ENCODE results near the gene DUSP5. TPM values are rescaled to one million over a fixed set of nuclear protein-coding genes. Genes with fewer than 3 reads are reported as not detected.

Gene DUSP5
- total and polyA plus RNA-seq, 2 of the 4 experiments (the other 2 are of a cell fraction), result 42.1 to 48.1 TPM

- 100% methylated on average over 1 of the region's 4 CpGs; no CpG with 5 or more reads in 1 of the 2 experiments for WGBS, 2 experiments (ENCODE audit: extremely low coverage in 2 of 2, insufficient read length in 1 of 2)
- no peak overlapping the region; the same call in 1 of the 2 replicates for H2BK20ac ChIP-seq (ENCODE audit: low read depth, low read length)
- H4K5ac ChIP-seq (ENCODE audit: low read depth, low read length), result no peak overlapping the region
- intact Hi-C loops (cut with micrococcal nuclease), result no loop called here
- H4K8ac ChIP-seq (ENCODE audit: low read depth in 2 of 2, low read length in 2 of 2), result no peak overlapping the region
- TF ChIP-seq USF2 (IDR thresholded peaks at IDR 0.05; ENCODE audit: low read depth, low read length) (no peak), NFE2L2 (IDR thresholded peaks at IDR 0.05; ENCODE audit: low read depth, low read length) (no peak), CEBPB (IDR thresholded peaks at IDR 0.05; ENCODE audit: low read depth, low read length) (no peak), MAZ (IDR thresholded peaks at IDR 0.05; ENCODE audit: borderline replicate concordance, low read depth, low read length) (no peak), MAFK (IDR thresholded peaks at IDR 0.05; ENCODE audit: low read depth, low read length) (no peak), RFX5 (IDR thresholded peaks at IDR 0.05; ENCODE audit: low read depth, low read length) (no peak), BHLHE40 (IDR thresholded peaks at IDR 0.05; ENCODE audit: low read depth, low read length) (no peak), POLR2A (IDR thresholded peaks at IDR 0.05; ENCODE audit: low read depth, low read length) (no peak), SMC3 (IDR thresholded peaks at IDR 0.05; ENCODE audit: low read depth, low read length) (no peak), RAD21 (IDR thresholded peaks at IDR 0.05; ENCODE audit: low read length) (no peak), FOS (IDR thresholded peaks at IDR 0.05; ENCODE audit: low read depth, low read length) (no peak), CHD1 (IDR thresholded peaks at IDR 0.05; ENCODE audit: low read depth, low read length) (no peak), RCOR1 (IDR thresholded peaks at IDR 0.05; ENCODE audit: insufficient replicate concordance, low read length) (no peak), MXI1 (IDR thresholded peaks at IDR 0.05; ENCODE audit: borderline replicate concordance, low read depth, low read length) (no peak)
- TF ChIP-seq, protein P1, sequence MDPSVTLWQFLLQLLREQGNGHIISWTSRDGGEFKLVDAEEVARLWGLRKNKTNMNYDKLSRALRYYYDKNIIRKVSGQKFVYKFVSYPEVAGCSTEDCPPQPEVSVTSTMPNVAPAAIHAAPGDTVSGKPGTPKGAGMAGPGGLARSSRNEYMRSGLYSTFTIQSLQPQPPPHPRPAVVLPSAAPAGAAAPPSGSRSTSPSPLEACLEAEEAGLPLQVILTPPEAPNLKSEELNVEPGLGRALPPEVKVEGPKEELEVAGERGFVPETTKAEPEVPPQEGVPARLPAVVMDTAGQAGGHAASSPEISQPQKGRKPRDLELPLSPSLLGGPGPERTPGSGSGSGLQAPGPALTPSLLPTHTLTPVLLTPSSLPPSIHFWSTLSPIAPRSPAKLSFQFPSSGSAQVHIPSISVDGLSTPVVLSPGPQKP (IDR thresholded peaks at IDR 0.05; ENCODE audit: borderline replicate concordance, low read depth, low read length), result no peak
- TF ChIP-seq, protein P2, sequence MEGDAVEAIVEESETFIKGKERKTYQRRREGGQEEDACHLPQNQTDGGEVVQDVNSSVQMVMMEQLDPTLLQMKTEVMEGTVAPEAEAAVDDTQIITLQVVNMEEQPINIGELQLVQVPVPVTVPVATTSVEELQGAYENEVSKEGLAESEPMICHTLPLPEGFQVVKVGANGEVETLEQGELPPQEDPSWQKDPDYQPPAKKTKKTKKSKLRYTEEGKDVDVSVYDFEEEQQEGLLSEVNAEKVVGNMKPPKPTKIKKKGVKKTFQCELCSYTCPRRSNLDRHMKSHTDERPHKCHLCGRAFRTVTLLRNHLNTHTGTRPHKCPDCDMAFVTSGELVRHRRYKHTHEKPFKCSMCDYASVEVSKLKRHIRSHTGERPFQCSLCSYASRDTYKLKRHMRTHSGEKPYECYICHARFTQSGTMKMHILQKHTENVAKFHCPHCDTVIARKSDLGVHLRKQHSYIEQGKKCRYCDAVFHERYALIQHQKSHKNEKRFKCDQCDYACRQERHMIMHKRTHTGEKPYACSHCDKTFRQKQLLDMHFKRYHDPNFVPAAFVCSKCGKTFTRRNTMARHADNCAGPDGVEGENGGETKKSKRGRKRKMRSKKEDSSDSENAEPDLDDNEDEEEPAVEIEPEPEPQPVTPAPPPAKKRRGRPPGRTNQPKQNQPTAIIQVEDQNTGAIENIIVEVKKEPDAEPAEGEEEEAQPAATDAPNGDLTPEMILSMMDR (conservative IDR thresholded peaks at IDR 0.05; ENCODE audit: low read depth, low read length), result no peak
- H2AK9ac ChIP-seq (replicated peaks; ENCODE audit: low read depth, low read length, poor library complexity), result no peak overlapping the region
- no peak overlapping the region for H3K56ac ChIP-seq (ENCODE audit: extremely low read depth, insufficient read depth, low read length)
- no peaks in the 10 kb centered on the region for H4K20me1 ChIP-seq (ENCODE audit: insufficient read depth, low read length)
- H2BK120ac ChIP-seq (ENCODE audit: low read depth, low read length), result no peak overlapping the region
- no peak overlapping the region for H3K18ac ChIP-seq (ENCODE audit: low read depth, low read length)
- in situ Hi-C loops (cut with MboI; ENCODE audit: low sequenced_read_pairs), result no loop called here
- H3K9me1 ChIP-seq (ENCODE audit: insufficient read depth, low read length), result peaks cover 12% of the 10 kb centered on the region; the same call in 1 of the 2 replicates
- H3K27me3 ChIP-seq (ENCODE audit: control insufficient read depth, insufficient read depth, low read length), result no peaks in the 10 kb centered on the region
- POLR2A ChIA-PET (ENCODE audit: unreplicated experiment), result no interaction called here
- H2BK15ac ChIP-seq (ENCODE audit: low read depth, low read length), result no peak overlapping the region
- no peaks in the 10 kb centered on the region for H3K36me3 ChIP-seq (ENCODE audit: control insufficient read depth, insufficient read depth, low read length)
- H3K4me2 ChIP-seq (ENCODE audit: low read depth, low read length), result no peak overlapping the region
- no peak overlapping the region for H2AFZ ChIP-seq (replicated peaks; ENCODE audit: low read length, poor library complexity)
- no peak overlapping the region for H3K4me3 ChIP-seq (ENCODE audit: insufficient read depth, low read depth, low read length)
- H3K4ac ChIP-seq (ENCODE audit: low read depth, low read length), result no peak overlapping the region
- dilution Hi-C loops (cut with HindIII; ENCODE audit: low sequenced_read_pairs, unreplicated experiment), result no loop called here
- H3K14ac ChIP-seq (replicated peaks; ENCODE audit: low read depth, low read length), result no peak overlapping the region
- H4K91ac ChIP-seq (ENCODE audit: insufficient read depth, low read depth, low read length), result no peak overlapping the region
- CTCF ChIA-PET, result no interaction called here
- BruUV-seq (replicated peaks), result no TSS peak
- DNase-seq (no peak), ATAC-seq (ENCODE audit: low read depth) (no peak)
- H3K9me3 ChIP-seq (ENCODE audit: control insufficient read depth, insufficient read depth, low read length), result no peaks in the 10 kb centered on the region
- no peak overlapping the region for H2BK5ac ChIP-seq (ENCODE audit: low read depth, low read length, poor library complexity, severe bottlenecking)
- H3K27ac ChIP-seq (ENCODE audit: insufficient read depth, low read length), result no peak overlapping the region
- 0 out of 2 replicates have a peak overlapping the region, but pooled peaks have one; percentile 6 for H2AK5ac ChIP-seq (ENCODE audit: low read depth, low read length)
- peaks cover 0 to 5% of the 10 kb centered on the region in 2 experiments; a peak in 1 of 4 replicates for H3K79me1 ChIP-seq (ENCODE audit: low read depth in 1 of 2, low read length in 2 of 2)
- H3K4me1 ChIP-seq (ENCODE audit: control insufficient read depth, insufficient read depth, low read length), result peaks cover 7% of the 10 kb centered on the region
- H3K23ac ChIP-seq (ENCODE audit: low read depth, low read length), result 0 out of 2 replicates have a peak overlapping the region, but pooled peaks have one; percentile 4
- no peak overlapping the region for H3K9ac ChIP-seq (ENCODE audit: low read depth, low read length)
Observed at GRCh38 chr10:110539091-110539490, 41.4 kb downstream of the DUSP5 start.
